D721Med (cell line): ENCODE data around the gene OR2F2.

Source experiments
- DNase-seq: peaks from one replicate; pipeline ENCODE4 v3.0.0; 2011; ENCODE audit warnings: low spot score; ENCODE audit not compliant: insufficient read length
- FAIRE-seq: peaks from 2 replicates; lab custom pipeline; 2011; peaks lifted over from hg19 to GRCh38; lab: Jason Lieb, UNC
- TF ChIP-seq, protein P1 (sequence below): IDR thresholded peaks from 2 replicates; pipeline ENCODE4 v1.5.1; 2012; ENCODE audit warnings: mild to moderate bottlenecking, control low read depth; ENCODE audit not compliant: insufficient read depth; ENCODE audit errors: missing control alignments

Gene OR2F2, protein sequence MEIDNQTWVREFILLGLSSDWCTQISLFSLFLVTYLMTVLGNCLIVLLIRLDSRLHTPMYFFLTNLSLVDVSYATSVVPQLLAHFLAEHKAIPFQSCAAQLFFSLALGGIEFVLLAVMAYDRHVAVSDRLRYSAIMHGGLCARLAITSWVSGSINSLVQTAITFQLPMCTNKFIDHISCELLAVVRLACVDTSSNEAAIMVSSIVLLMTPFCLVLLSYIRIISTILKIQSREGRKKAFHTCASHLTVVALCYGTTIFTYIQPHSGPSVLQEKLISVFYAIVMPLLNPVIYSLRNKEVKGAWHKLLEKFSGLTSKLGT

DNA sequence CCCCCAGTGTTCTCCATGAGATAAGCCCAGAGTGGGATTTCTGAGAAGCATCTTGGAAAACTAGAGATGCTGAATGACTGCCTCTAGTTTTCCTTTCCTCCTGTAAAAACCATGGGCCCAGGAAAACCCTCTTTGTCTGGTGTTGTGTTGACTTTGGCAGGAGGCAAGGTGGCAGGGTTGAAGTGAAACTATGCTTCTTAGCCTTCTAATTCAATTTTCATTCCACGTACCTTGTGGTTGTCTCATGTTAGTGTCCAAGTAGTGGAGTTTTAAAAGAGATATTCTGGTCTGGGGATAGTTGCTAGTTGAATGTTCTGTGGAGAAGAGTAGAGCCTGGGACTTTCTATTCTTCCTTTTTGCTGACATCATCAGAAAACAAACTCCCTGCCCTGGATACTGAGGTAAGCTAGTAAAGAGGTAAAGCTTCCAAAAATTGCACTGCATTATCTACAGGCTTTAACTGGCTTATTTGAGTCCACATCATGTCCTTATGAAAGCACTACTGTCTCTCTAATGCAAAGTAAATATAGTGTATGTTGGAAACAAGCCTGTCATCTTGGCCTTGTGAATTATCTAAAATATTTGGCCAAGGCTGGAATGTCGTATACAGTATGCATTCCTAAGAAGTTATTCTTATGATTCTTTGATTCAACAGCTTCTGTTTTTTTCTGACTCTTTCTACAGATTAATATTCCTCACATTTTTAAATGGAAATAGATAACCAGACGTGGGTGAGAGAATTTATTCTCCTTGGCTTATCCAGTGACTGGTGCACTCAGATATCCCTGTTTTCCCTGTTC lies at the start of gene OR2F2:
OR2F2 (plus strand) TSS at position 708 of the 800 bp plus-strand sequence; CDS start at position 708, 0 bp downstream.
- TF ChIP-seq, protein P1, sequence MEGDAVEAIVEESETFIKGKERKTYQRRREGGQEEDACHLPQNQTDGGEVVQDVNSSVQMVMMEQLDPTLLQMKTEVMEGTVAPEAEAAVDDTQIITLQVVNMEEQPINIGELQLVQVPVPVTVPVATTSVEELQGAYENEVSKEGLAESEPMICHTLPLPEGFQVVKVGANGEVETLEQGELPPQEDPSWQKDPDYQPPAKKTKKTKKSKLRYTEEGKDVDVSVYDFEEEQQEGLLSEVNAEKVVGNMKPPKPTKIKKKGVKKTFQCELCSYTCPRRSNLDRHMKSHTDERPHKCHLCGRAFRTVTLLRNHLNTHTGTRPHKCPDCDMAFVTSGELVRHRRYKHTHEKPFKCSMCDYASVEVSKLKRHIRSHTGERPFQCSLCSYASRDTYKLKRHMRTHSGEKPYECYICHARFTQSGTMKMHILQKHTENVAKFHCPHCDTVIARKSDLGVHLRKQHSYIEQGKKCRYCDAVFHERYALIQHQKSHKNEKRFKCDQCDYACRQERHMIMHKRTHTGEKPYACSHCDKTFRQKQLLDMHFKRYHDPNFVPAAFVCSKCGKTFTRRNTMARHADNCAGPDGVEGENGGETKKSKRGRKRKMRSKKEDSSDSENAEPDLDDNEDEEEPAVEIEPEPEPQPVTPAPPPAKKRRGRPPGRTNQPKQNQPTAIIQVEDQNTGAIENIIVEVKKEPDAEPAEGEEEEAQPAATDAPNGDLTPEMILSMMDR, result no peak
- DNase-seq (no peak), FAIRE-seq (no peak)

DNA sequence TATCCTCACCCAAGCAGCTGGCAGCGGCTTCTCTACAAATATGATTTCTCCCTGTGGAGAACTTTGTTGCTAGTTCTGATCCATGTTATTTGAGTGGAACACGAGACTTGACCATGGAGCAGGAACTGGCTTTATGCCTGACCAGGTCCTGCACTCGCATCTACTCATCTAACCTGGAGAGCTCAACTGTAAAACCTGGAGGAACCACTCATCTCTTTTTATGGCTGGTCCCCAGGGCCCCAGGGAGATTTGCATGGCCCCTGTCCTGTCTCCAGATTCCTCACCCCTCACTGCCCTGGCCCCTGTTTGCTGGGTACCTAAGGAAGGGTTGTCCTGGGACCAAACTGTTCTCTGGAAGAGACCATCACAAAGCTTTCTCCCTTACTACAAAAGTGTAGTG lies 49.1 kb upstream of the OR2F2 start:
- FAIRE-seq (no peak), DNase-seq (no peak)
- TF ChIP-seq, protein P1, result no peak

DNA sequence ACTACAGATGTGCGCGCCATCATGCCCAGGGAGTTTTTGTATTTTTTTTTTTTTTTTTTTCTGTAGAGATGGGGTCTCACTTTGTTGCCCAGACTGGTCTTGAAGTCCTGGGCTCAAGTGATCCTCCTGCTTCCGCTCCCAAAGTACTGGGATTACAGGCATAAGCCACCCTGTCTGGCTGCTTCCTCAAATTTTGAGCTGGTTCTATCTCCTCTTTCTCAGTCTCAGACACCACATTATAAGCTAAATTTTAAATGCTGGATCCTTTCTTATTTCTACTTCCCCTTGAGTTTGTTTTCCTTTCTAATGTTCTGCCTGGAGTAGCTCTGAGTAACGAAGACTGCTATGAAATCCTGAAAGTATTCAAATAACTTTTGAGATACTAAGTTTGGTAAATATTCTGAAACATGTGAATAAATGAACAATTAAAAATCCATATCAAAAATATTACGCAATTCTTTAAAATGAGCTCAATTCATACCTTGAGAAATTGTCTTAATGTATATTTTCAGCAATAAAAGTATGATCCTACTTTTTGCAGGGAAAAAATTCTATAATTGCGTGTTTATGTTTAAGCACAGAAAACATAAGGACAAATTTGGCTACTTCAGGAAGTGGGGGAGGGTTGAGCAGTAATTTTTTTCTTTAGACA lies 48.1 kb upstream of the OR2F2 start:
- DNase-seq (no peak), FAIRE-seq (no peak)
- TF ChIP-seq, protein P1, result no peak

DNA sequence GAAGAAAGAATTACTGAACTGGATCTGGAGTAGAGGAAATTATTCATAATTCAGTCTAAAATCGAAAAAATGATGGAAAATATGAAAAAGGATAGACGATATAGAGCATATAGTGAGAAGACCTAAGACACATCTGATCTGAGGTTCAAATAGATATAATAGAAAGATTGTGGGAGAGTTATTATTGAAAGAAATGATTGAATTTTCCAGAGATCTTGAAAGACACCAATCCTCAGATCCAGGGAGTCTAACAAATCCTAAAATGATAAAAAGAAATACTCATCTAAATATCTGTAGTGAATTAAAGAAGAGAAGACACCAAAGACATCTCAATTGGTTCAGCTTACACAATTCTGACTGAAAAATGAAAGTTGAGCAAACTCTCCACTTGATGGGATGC lies 46.0 kb upstream of the OR2F2 start:
- TF ChIP-seq, protein P1, result no peak
- no peak for DNase-seq
- no peak for FAIRE-seq

DNA sequence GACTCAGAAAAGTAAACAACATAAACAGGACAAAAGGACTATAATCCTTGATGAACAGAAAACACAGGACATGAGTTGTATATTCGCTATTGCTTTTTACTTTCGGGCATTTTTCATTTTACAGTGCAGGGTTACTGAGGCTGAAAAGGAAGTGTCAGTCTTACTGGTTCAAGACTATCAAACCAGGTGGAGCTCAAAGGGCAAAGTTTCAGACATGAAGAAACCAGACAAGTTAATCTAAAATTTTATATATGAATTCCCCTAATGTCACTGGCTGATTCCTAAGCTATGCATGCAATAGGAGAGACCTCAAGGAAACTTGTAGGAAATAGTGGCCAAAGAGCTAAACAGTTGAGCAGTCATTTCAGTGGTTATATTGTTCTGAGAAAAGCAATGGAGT lies 44.5 kb upstream of the OR2F2 start:
- TF ChIP-seq, protein P1, result no peak
- no peak for FAIRE-seq

DNA sequence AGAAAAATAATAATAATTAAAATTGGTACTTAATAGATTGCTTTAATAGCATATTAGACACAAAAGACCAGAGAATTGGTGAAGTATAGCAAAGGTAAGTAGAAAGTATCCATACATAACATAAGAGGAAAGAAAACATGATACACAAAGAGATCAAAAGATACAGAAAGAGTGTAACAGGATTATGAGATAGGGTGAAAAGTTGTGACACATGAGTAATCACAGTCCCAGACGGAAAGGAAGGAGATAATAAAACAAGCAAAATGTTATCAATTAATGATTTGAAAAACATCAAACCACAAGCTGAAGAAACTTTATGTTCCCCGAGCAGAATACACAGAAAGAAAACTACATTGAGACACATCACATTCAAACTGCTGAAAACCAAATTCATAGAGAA lies 43.6 kb upstream of the OR2F2 start:
- TF ChIP-seq, protein P1, result no peak
- FAIRE-seq (peak; percentile 46), DNase-seq (no peak)

More for the DNA sequence above, 44.5 kb upstream of the OR2F2 start:
- no peak for DNase-seq
